Esophagus muscularis mucosa (tissue), 4 donors: ENCODE data around the gene LRRK1. TPM values are rescaled to one million over a fixed set of nuclear protein-coding genes. Genes with fewer than 3 reads are reported as not detected.

Experiments used
- DNase-seq: peaks from one replicate; pipeline ENCODE4 v3.0.0-alpha.2; 2017; ENCODE audit errors: extremely low spot score
- H3K27ac ChIP-seq, 4 donors: fragments of 200-600 bp; sonication (generic); replicated peaks in 1 of 4; 1 replicate in 3 of 4; 2 replicates in 1 of 4; pipeline ENCODE4 v1.5.1; 2016 to 2019; ENCODE audit warnings: mild to moderate bottlenecking in 1 of 4
- H3K27me3 ChIP-seq, 4 donors: fragments of 200-600 bp; sonication (generic); one replicate each; pipeline versions ENCODE4 v1.5.1 to v1.6.0; 2016 to 2019
- H3K36me3 ChIP-seq, 4 donors: fragments of 200-600 bp; sonication (generic); one replicate each; pipeline ENCODE4 v1.5.1; 2016 to 2019
- H3K4me1 ChIP-seq, 4 donors: fragments of 200-600 bp; sonication (generic); one replicate each; pipeline ENCODE4 v1.5.1; 2016 to 2019
- H3K4me3 ChIP-seq, 4 donors: fragments of 200-600 bp; sonication (generic); 1 replicate in 2 of 4; 2 replicates in 2 of 4; pipeline ENCODE4 v1.5.1; 2016 to 2019; ENCODE audit warnings: mild to moderate bottlenecking in 4 of 4, moderate library complexity in 1 of 4
- H3K9me3 ChIP-seq, 4 donors: fragments of 200-600 bp; sonication (generic); 1 replicate in 3 of 4; 2 replicates in 1 of 4; pipeline ENCODE4 v1.5.1; 2016 to 2019
- EP300 ChIP-seq: sonication (generic); formaldehyde crosslinking; IDR thresholded peaks from one replicate; pipeline ENCODE4 v1.6.1; 2017; ENCODE audit warnings: antibody characterized with exemption
- POLR2A ChIP-seq: fragments of 450-650 bp; IDR thresholded peaks from one replicate; pipeline ENCODE4 v1.6.1; 2017; ENCODE audit warnings: antibody characterized with exemption, moderate library complexity, mild to moderate bottlenecking, low read depth
- POLR2AphosphoS5 ChIP-seq, 2 donors: sonication (generic); formaldehyde crosslinking; IDR thresholded peaks; one replicate each; pipeline ENCODE4 v1.6.1; 2017; ENCODE audit warnings: antibody characterized with exemption in 2 of 2
- WGBS: methylation state at CpG from one replicate; pipeline ENCODE4 v1.1.5; 2018; 5-methylcytosine and 5-hydroxymethylcytosine counted together
- intact Hi-C: fragments of 100-400 bp; cut with DNase I; formaldehyde crosslinking; loops from one replicate; pipeline ENCODE4 v1.15.1; 2023
- total RNA-seq, 4 donors: library from RNA; depleted of rRNA; stranded (reverse); fragments of >200 nt; gene quantifications; one replicate each; pipeline versions ENCODE4 v1.1.0 to v1.2.1, GENCODE V29; 2016
- TF ChIP-seq, protein P1 (sequence below), 3 experiments: fragments of 200-600 bp in 2 of 3; fragments of 450-650 bp in 1 of 3; sonication (generic) in 2 of 3; IDR thresholded peaks; one replicate each; pipeline ENCODE4 v1.5.1; 2017 to 2019; ENCODE audit warnings: antibody characterized with exemption in 3 of 3, mild to moderate bottlenecking in 2 of 3, moderate library complexity in 1 of 3

LRRK1 gene
- total RNA-seq, 4 donors from 2014 or later, result 11.3 to 18.0 (median 15.4) TPM

DNA sequence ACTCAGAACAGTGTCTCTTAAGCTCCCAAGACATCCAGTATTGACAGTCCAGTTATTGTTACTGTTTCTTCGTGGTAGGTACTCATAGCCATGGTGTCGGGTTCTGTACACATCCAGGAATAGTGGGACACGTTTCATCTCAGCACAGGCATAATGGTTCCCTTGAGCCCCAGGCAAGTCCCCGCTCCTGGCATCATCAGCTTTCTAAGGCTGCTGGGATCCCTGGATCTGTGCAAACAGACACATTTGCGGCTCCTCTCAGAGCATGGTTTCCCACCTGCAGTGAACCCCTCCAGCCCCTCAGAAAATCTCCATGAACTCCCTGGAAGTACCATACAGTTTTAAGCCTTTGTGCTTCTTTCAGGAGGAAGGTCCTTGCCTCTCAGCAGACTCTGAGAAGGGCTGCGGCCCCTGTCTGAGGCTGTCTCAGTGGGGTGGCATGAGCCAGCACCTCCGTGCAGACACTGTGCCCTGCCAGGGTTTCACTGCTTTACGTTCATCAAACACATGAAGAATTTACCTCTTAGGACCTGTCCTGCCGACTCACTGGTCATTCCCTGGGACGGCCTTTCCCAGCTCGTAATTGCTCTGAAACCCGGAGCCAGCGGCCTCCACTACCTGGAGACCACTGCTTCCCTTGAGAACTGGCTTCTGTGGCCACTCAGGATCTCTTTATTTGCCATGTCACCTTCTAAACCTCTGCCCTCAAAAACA, 124.9 kb downstream of the LRRK1 start:
- intact Hi-C loops, result no loop called here
- Histone ChIP-seq H3K27me3 (no peaks in the 10 kb centered on the region), H3K4me1 (peaks cover 0 to 7% (median 2%) of the 10 kb centered on the region in 4 donors), H3K27ac (no peak overlapping the region), H3K9me3 (peaks cover 0 to 12% (median 5%) of the 10 kb centered on the region in 4 donors), H3K4me3 (no peak overlapping the region), H3K36me3 (peaks cover 0 to 40% (median 14%) of the 10 kb centered on the region in 4 donors)
- TF ChIP-seq, protein P1, sequence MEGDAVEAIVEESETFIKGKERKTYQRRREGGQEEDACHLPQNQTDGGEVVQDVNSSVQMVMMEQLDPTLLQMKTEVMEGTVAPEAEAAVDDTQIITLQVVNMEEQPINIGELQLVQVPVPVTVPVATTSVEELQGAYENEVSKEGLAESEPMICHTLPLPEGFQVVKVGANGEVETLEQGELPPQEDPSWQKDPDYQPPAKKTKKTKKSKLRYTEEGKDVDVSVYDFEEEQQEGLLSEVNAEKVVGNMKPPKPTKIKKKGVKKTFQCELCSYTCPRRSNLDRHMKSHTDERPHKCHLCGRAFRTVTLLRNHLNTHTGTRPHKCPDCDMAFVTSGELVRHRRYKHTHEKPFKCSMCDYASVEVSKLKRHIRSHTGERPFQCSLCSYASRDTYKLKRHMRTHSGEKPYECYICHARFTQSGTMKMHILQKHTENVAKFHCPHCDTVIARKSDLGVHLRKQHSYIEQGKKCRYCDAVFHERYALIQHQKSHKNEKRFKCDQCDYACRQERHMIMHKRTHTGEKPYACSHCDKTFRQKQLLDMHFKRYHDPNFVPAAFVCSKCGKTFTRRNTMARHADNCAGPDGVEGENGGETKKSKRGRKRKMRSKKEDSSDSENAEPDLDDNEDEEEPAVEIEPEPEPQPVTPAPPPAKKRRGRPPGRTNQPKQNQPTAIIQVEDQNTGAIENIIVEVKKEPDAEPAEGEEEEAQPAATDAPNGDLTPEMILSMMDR (IDR thresholded peaks at IDR 0.05), result no peak
- TF ChIP-seq EP300 (no peak), POLR2A (no peak), POLR2AphosphoS5 (IDR thresholded peaks at IDR 0.05) (no peak)
- DNase-seq, result peak; percentile 74
- WGBS, result 98% methylated on average over 10 of the region's 13 CpGs

DNA sequence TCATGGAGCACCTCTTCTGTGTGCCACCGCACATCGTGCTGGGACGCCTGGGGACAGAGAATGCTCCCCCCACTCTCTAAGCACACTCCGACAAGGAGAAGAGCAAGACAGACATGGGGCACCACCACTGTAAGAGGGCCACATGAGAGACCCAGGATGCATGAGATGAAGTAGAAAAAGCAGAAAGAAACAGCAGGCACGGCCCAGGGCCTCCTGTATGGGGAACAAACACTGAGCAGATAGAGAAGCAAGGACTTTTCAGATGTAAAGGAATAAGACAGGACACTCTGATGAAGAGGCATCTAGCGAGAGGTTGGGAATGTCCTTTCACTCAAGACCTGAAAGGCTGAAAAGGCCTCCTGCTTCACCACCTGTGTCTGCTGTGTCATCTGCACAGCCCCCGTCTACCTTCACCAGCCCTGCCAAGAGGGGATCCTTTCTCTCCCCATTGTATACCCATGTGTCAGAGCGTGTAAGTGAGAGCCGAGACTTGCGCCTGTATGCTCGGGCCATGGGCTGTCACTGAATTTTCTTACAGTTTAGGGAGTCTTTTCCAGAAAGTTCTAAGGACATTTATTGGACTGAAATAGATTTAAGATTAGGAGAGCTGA, 125.6 kb downstream of the LRRK1 start:
- Histone ChIP-seq H3K27me3 (no peaks in the 10 kb centered on the region), H3K4me1 (peaks cover 0 to 7% (median 2%) of the 10 kb centered on the region in 4 donors), H3K27ac (peak overlapping the region in 1 of 4 donors; percentile 37), H3K9me3 (peaks cover 0 to 12% (median 5%) of the 10 kb centered on the region in 4 donors), H3K4me3 (no peak overlapping the region), H3K36me3 (peaks cover 0 to 46% (median 15%) of the 10 kb centered on the region in 4 donors)
- intact Hi-C loops, result no loop called here
- DNase-seq, result peak; percentile 80
- 95% methylated on average over 11 of the region's 11 CpGs for WGBS
- TF ChIP-seq, protein P1 (IDR thresholded peaks at IDR 0.05), result no peak
- TF ChIP-seq POLR2AphosphoS5 (IDR thresholded peaks at IDR 0.05) (no peak), EP300 (no peak), POLR2A (no peak)

DNA sequence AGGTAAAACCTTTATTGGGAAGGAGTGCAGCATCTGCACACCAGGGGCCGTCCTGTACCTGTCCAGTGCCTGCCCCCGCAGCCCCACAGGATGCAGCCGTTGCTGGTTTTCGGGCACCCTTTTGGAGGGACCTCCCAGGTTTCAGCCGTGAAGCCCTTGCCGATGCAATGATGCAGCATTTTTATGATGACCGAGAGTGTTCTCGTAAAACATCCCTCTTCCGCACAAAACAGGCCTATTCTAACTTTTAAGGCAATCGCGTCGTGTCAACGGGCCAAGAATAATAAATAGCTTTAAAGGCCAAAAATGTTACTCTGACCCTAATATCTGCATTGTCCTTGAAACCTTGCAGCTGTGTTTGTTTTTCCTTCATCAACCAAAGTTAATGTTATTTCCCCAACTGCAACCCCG, 126.1 kb downstream of the LRRK1 start:
- Histone ChIP-seq H3K27ac (peak overlapping the region in 1 of 4 donors; percentile 37), H3K27me3 (no peaks in the 10 kb centered on the region), H3K9me3 (peaks cover 0 to 12% (median 5%) of the 10 kb centered on the region in 4 donors), H3K36me3 (peaks cover 0 to 50% (median 15%) of the 10 kb centered on the region in 4 donors), H3K4me3 (no peak overlapping the region), H3K4me1 (peaks cover 0 to 7% (median 2%) of the 10 kb centered on the region in 4 donors)
- TF ChIP-seq, protein P1 (IDR thresholded peaks at IDR 0.05), result no peak
- TF ChIP-seq EP300 (no peak), POLR2AphosphoS5 (IDR thresholded peaks at IDR 0.05) (no peak), POLR2A (no peak)
- DNase-seq, result peak; percentile 87
- intact Hi-C loops, result no loop called here
- 60% methylated on average over 14 of the region's 14 CpGs for WGBS

- intact Hi-C loops, result no loop called here
- H3K36me3 ChIP-seq, result peaks cover 0 to 50% (median 17%) of the 10 kb centered on the region in 4 donors
- H3K27me3 ChIP-seq, result no peaks in the 10 kb centered on the region
- 95% methylated on average over 9 of the region's 19 CpGs for WGBS
- DNase-seq, result peak; percentile 74
- H3K27ac ChIP-seq, result peak overlapping the region; percentile 2 to 37 (median 19)
- no peak overlapping the region for H3K4me3 ChIP-seq
- TF ChIP-seq POLR2A, result no peak
- no peak for TF ChIP-seq EP300
- TF ChIP-seq POLR2AphosphoS5 (IDR thresholded peaks at IDR 0.05), result no peak
- TF ChIP-seq, protein P1 (IDR thresholded peaks at IDR 0.05), result no peak
- peaks cover 0 to 5% (median 2%) of the 10 kb centered on the region in 4 donors for H3K9me3 ChIP-seq
- peaks cover 0 to 7% (median 2%) of the 10 kb centered on the region in 4 donors for H3K4me1 ChIP-seq
These were observed 126.9 kb downstream of the LRRK1 start for GRCh38 chr15:101045835-101046691.
